ENCODE measurements around the gene CHRM3. TPM values are rescaled to one million over a fixed set of nuclear protein-coding genes. Genes with fewer than 3 reads are reported as not detected.

Gene CHRM3
- total RNA-seq, 1 experiment from 2014 or later = 4.2 TPM

- no peak overlapping the region for H2BK12ac ChIP-seq (ENCODE audit: insufficient read length, low read depth, low read length)
- no peak overlapping the region for H3K56ac ChIP-seq (ENCODE audit: insufficient read length, low read depth, low read length)
- no peaks in the 10 kb centered on the region for H3K79me1 ChIP-seq (ENCODE audit: insufficient read depth, low read depth, low read length, poor library complexity, severe bottlenecking)
- no peak overlapping the region for H3K9ac ChIP-seq (ENCODE audit: extremely low read depth, insufficient read length, low read length)
- no peak overlapping the region for H3K4me3 Mint-ChIP-seq
- no peak for DNase-seq
- no peak overlapping the region for H2BK5ac ChIP-seq (ENCODE audit: insufficient read length, low read length)
- H4K5ac ChIP-seq (ENCODE audit: insufficient read length, low read depth, low read length) = no peak overlapping the region
- H3K4me1 Mint-ChIP-seq = peaks cover 7 to 21% of the 10 kb centered on the region in 2 experiments
- H3K23ac ChIP-seq (ENCODE audit: insufficient read length, low read depth, low read length) = no peak overlapping the region
- no peaks in the 10 kb centered on the region for H4K20me1 ChIP-seq (ENCODE audit: control insufficient read depth, insufficient read depth, insufficient read length)
- no peak overlapping the region for H3T11ph ChIP-seq (ENCODE audit: low read length)
- no peak overlapping the region for H2BK15ac ChIP-seq (ENCODE audit: low read depth, low read length)
- no peaks in the 10 kb centered on the region for H3K23me2 ChIP-seq (ENCODE audit: insufficient read length, low read depth, low read length, poor library complexity, severe bottlenecking)
- no peak overlapping the region for H2BK120ac ChIP-seq (ENCODE audit: low read depth, low read length, poor library complexity, severe bottlenecking)
- H2AK5ac ChIP-seq (ENCODE audit: insufficient read length, low read length) = no peak overlapping the region
- H3K79me2 ChIP-seq (ENCODE audit: insufficient read depth, low read length) = no peaks in the 10 kb centered on the region
- H3K4me1 ChIP-seq (ENCODE audit: insufficient read depth, low read length) = no peaks in the 10 kb centered on the region
- H3K27me3 ChIP-seq (ENCODE audit: insufficient read depth, low read length) = no peaks in the 10 kb centered on the region
- H3K9me3 ChIP-seq (ENCODE audit: control insufficient read depth, low read depth, low read length) = no peaks in the 10 kb centered on the region
- no peak overlapping the region for H3K18ac ChIP-seq (ENCODE audit: insufficient read length, low read depth, low read length)
- no peak overlapping the region for H2AFZ ChIP-seq (ENCODE audit: low read length)
- no peak overlapping the region for H3K4ac ChIP-seq (ENCODE audit: low read depth, low read length)
- H3K27me3 Mint-ChIP-seq (ENCODE audit: low read depth) = no peaks in the 10 kb centered on the region
- no peak overlapping the region for H3K27ac ChIP-seq (ENCODE audit: insufficient read length, low read depth, low read length)
- H4K91ac ChIP-seq (ENCODE audit: insufficient read length, low read depth, low read length) = no peak overlapping the region
- WGBS (ENCODE audit: extremely low coverage, insufficient read length, low lambda C conversion rate) = no CpG with 5 or more reads among the region's 4 CpGs
- H3K4me2 ChIP-seq (ENCODE audit: insufficient read depth, insufficient read length, low read length) = no peak overlapping the region
- no peak overlapping the region for H3K27ac Mint-ChIP-seq
- H3K36me3 Mint-ChIP-seq (ENCODE audit: insufficient read depth in 1 of 3, low read depth in 3 of 3) = no peaks in the 10 kb centered on the region
- H3K9me3 Mint-ChIP-seq = no peaks in the 10 kb centered on the region
- H2BK20ac ChIP-seq (ENCODE audit: low read depth, low read length, poor library complexity, severe bottlenecking) = no peak overlapping the region
- no peak overlapping the region for H3K14ac ChIP-seq (ENCODE audit: insufficient read depth, low read length)
- no peak overlapping the region for H4K8ac ChIP-seq (replicated peaks; ENCODE audit: insufficient read length, low read depth, low read length)
- no peak for TF ChIP-seq CTCF (conservative IDR thresholded peaks at IDR 0.05)
Observed at GRCh38 chr1:239367196-239367810, 19.1 kb upstream of the CHRM3 start.

Measured in H9 (cell line).